SK-N-MC (cell line): Measurements from ENCODE around the gene TSPAN32.
"Not testable (repeated sequence)": the region's sequence is repeated elsewhere in the genome, so short reads cannot be mapped to it uniquely, and the experiment has no call there.

ENCODE experiments used
- DNase-seq: peaks from one replicate; pipeline ENCODE4 v3.0.0-alpha.2; 2011; ENCODE audit warnings: low read depth, low spot score
- H3K27ac ChIP-seq: fragments of 200-600 bp; sonication (generic); 2 replicates; pipeline ENCODE4 v1.5.1; 2016; ENCODE audit warnings: mixed run types
- H3K36me3 ChIP-seq: fragments of 200-600 bp; sonication (generic); 2 replicates; pipeline ENCODE4 v1.6.1; 2017; ENCODE audit warnings: antibody characterized with exemption, low read length, mixed read lengths; ENCODE audit not compliant: insufficient read depth
- H3K4me3 ChIP-seq: fragments of 200-600 bp; sonication (generic); 2 replicates; pipeline ENCODE4 v1.5.1; 2016
- H3K9ac ChIP-seq: fragments of 200-600 bp; sonication (generic); 2 replicates; pipeline ENCODE4 v1.8.0; 2017; ENCODE audit warnings: mixed run types, mixed read lengths; ENCODE audit not compliant: insufficient read length
- H3K9me3 ChIP-seq: fragments of 200-600 bp; sonication (generic); 2 replicates; pipeline ENCODE4 v1.6.1; 2017; ENCODE audit warnings: low read depth, mild to moderate bottlenecking, antibody characterized with exemption, low read length, moderate library complexity, mixed read lengths
- EZH2 ChIP-seq: fragments of 200-600 bp; sonication (generic); IDR thresholded peaks from one replicate; pipeline ENCODE4 v1.6.1; 2017; ENCODE audit warnings: antibody characterized with exemption
- FOXP2 ChIP-seq: optimal IDR thresholded peaks from 2 replicates; pipeline ENCODE3; 2011; ENCODE audit warnings: mild to moderate bottlenecking, moderate library complexity; ENCODE audit not compliant: insufficient read depth; ENCODE audit errors: extremely low read length, control extremely low read depth
- POLR2AphosphoS5 ChIP-seq: IDR thresholded peaks from 2 replicates; pipeline ENCODE4 v1.6.1; 2012; ENCODE audit warnings: mild to moderate bottlenecking, low read depth, low read length, borderline replicate concordance

TSPAN32 gene

DNA sequence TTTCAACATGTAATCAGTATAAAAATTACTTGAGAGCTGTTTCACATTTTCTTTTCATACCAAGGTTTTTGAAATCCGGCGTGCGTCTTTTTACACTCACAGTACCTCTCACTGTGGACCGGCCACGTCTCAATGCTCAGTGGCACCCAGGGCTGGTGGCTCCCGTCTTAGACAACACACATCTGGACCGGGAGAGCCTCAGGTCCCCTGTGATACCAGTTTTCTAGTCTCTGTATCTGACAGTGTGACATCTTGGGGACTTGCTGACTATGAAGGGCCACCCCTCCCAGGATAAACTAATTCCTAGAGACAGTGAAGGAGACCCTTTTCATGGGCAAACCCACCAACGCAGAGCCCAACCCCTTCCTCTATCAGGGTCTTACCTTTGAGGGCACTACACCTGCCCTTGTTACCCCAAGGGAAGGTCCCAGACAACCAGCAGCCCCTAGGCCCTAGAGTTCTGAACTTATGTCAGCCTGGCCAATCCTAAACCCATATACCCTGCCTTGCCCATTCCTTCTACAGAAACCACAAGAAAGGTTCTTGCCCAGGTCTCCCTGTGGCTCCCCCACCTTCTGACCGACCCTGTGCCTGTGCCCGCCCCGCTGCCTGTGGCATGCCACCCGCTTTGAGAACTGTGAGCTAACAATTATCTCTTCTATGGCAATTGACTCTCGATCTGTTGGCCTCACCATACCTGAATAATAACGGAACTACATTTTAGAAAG, 25.4 kb upstream of the TSPAN32 start:
- no peak overlapping the region for H3K4me3 ChIP-seq
- TF ChIP-seq EZH2 (no peak), FOXP2 (no peak), POLR2AphosphoS5 (no peak)
- no peaks in the 10 kb centered on the region for H3K36me3 ChIP-seq
- no peak overlapping the region for H3K9ac ChIP-seq
- H3K9me3 ChIP-seq = no peaks in the 10 kb centered on the region
- DNase-seq = no peak
- no peak overlapping the region for H3K27ac ChIP-seq

DNA sequence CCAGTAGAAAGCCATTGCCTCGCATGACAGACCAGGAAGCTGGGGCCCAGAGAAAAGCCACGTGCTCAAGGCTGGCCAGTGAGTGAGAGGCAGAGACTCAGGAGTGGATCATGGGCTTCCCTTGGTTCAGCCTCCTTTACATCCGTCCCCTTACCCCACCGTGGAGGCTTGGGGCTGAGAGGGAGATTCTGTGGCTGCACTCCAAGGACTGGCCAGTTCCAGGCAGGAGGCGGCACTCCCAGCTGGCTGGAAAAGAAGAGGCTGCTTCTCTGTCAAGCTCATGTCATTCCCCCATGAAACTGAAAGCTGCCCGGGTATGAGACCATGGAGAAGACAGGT, 24.8 kb upstream of the TSPAN32 start:
- Histone ChIP-seq H3K27ac (no peak overlapping the region), H3K36me3 (no peaks in the 10 kb centered on the region), H3K9ac (no peak overlapping the region), H3K9me3 (no peaks in the 10 kb centered on the region), H3K4me3 (no peak overlapping the region)
- TF ChIP-seq FOXP2 = no peak
- DNase-seq = no peak

DNA sequence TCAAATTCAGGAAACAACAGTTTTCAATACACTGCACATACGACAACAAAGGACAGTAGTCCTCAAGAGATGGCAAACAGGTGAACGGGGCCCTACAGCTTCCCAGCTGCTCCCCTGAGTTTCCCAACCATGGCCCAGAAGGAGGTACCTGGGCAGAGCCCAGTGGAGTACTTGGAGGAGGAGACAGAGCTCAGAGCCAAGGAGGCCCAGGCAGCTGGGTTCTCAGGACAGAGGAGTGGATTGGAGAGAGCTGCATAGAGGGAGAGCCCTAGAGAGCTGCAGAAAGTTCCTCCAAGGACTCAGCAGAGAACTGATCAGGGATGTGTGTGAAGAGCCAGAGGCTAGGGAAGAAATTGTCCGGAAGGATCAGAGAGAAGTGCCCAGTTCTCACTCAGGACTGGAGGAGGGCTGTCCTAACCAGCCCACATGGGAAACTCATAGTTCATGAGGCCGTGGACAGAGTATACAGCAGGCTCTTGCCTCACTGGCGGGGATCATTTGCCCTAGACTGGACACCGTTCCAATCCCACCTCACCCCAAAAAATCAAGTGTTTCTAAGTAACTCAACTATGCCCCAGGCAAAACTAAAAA, 23.8 kb upstream of the TSPAN32 start:
- Histone ChIP-seq H3K27ac (no peak overlapping the region), H3K9me3 (no peaks in the 10 kb centered on the region), H3K36me3 (no peaks in the 10 kb centered on the region), H3K4me3 (no peak overlapping the region), H3K9ac (no peak overlapping the region)
- DNase-seq = no peak
- TF ChIP-seq FOXP2 (no peak), POLR2AphosphoS5 (no peak), EZH2 (no peak)

DNA sequence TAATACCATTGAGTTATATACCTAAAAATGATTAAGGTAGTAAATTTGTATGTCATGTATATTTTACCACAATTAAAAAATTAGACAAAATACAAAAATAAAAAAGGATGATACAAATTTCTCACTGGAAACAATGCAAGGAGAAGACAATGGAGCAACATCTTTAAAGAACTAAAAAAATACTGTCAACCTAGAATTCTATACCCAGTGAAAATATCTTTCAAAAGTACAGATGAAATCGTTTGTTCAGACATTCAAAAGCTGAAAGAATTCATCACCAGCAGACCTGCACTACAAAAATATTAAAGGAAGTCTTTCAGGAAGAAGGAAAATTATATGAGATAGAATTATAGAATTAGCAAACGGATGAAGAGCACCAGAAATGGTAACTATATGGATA, 21.6 kb upstream of the TSPAN32 start:
- TF ChIP-seq POLR2AphosphoS5 (no peak), EZH2 (no peak)
- H3K9ac ChIP-seq = no peak overlapping the region
- H3K9me3 ChIP-seq = no peaks in the 10 kb centered on the region
- H3K4me3 ChIP-seq = no peak overlapping the region
- no peak for DNase-seq
- H3K36me3 ChIP-seq = no peaks in the 10 kb centered on the region
- H3K27ac ChIP-seq = no peak overlapping the region

DNA sequence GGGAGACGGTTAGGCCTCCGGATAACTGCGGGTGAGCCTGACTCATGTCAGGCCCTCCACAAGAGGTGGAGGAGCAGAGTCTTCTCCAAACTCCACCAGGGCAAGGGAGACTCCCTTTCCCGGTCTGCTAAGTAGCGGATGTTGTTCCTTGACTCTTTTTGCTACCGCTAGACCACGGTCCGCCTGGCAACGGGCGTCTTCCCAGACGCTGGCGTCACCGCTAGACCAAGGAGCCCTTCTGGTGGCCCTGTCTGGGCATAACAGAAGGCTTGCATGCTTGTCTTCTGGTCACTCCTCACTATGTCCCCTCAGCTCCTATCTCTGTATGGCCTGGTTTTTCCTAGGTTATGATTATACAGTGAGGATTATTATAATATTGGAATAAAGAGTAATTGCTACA, 15.5 kb upstream of the TSPAN32 start:
- not testable (repeated sequence) for H3K9me3 ChIP-seq, H3K4me3 ChIP-seq, DNase-seq, H3K27ac ChIP-seq, H3K9ac ChIP-seq, H3K36me3 ChIP-seq

DNA sequence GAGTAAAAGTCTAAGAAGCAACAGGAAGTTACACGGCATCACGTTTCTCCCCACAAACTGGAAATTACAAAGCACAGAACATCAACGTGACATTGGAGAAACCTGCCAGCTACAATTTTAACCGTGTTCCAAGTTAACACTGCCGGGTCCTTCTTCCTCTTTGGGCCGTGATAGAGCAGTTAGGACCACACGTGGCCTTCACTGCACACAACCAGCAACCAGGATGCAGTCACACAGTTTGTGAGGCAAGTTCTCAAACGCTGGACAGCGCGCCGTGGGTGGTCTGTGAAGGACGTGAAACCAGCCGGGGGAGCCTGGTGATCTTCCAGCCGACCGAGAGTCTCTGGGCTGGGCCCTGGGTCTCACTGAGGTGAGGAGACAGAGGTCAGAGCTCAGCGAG, 14.7 kb upstream of the TSPAN32 start:
- no peak overlapping the region for H3K4me3 ChIP-seq
- DNase-seq = no peak
- H3K27ac ChIP-seq = no peak overlapping the region
- no peaks in the 10 kb centered on the region for H3K9me3 ChIP-seq
- H3K36me3 ChIP-seq = no peaks in the 10 kb centered on the region
- no peak overlapping the region for H3K9ac ChIP-seq
- TF ChIP-seq EZH2 = no peak
- no peak for TF ChIP-seq POLR2AphosphoS5
- no peak for TF ChIP-seq FOXP2

DNA sequence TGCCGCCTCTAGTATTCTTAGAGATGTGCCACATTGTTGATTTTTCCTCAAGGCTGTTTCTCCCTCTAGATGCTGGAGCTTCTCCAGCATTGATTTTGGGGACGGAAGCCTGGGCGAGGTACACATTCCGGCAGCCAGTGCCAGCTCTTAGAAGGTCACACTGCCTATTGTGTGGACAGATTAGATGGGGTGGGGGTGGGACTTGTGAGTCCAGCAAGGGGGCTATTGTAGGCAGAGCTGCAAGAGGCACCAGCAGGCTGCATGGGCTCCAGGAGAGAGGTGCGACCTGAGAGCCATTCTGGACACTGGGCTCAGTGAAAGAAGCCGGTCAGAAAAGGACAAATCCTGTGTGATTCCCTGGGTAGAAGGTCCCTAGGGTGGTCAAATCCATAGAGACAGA, 12.5 kb upstream of the TSPAN32 start:
- DNase-seq = no peak

DNA sequence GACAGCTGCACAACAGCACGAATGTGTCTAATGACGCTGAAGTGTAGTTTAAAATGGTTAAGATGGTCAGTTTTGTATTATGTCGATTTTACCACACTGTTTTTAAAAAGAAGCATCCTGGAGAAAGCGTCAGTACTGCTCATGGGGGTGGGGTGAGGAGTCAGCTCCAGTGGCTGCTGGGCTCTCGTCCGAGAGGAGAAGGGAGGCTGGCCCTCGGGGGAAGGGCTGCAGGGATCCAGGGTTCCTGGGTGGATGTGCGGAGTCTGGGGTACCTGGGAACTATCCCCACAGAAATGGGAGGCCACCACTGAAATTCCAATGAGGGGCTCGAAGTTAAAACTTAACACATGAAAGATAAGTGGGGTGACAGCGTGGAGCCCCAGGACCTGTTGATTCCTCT, 12.0 kb upstream of the TSPAN32 start:
- no peak for DNase-seq
- H3K9ac ChIP-seq = no peak overlapping the region
- no peak overlapping the region for H3K27ac ChIP-seq
- H3K36me3 ChIP-seq = no peaks in the 10 kb centered on the region
- no peak overlapping the region for H3K4me3 ChIP-seq
- no peak for TF ChIP-seq POLR2AphosphoS5
- no peak for TF ChIP-seq FOXP2
- no peak for TF ChIP-seq EZH2
- no peaks in the 10 kb centered on the region for H3K9me3 ChIP-seq

More for the DNA sequence above, 12.5 kb upstream of the TSPAN32 start:
- Histone ChIP-seq H3K9me3 (no peaks in the 10 kb centered on the region), H3K27ac (no peak overlapping the region), H3K4me3 (no peak overlapping the region), H3K36me3 (no peaks in the 10 kb centered on the region), H3K9ac (no peak overlapping the region)
- TF ChIP-seq POLR2AphosphoS5 = no peak

DNA sequence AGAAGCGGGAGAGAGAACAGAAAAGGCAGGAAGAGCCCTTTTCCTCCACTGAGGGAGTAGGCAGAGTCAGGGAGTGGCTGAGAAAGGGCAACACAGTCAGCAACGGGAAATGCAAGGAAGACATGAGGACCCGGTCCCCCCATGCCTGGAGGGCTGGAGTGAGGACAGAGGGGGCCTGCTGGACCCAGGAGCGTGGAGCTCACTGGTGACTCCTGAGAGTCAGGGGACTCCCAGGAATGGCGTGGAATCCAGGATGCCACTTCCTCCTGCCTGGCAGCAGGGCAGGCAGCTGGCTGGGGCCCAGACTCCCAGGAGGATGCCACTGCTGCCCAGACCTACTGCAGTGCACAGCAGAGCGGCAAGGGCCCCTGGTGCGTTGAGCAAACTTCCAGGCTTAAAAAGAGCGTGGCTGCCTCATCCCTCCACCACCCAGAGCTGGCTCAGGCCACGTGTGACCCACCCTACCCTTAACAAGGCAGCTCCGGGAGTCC, 11.4 kb upstream of the TSPAN32 start:
- Histone ChIP-seq H3K9me3 (no peaks in the 10 kb centered on the region), H3K27ac (no peak overlapping the region), H3K4me3 (no peak overlapping the region), H3K36me3 (no peaks in the 10 kb centered on the region), H3K9ac (no peak overlapping the region)
- no peak for DNase-seq
- TF ChIP-seq EZH2 (no peak), POLR2AphosphoS5 (no peak), FOXP2 (no peak)

DNA sequence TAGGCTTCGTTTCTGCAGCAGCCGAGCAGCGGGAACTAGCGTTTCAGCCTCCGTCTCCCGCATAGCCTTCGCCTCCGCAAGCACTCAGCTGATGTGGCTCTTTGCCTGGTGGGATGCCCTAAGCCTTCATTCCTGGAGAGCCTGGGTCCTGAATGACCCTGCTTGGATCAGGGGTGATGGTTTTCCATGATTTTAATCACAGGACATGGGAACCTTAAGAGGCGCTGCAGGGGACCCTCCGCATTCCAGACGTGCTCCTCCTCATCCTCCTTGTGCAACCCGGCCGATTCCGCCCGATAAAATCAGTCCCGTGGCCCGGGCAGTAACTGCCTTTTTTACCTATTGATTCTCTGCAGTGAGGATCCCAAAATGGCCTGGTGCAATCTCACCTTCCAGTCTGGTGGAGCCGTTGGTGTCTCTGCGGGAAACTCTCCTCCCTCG, 8.3 kb upstream of the TSPAN32 start:
- H3K27ac ChIP-seq = no peak overlapping the region
- TF ChIP-seq EZH2 (no peak), FOXP2 (no peak), POLR2AphosphoS5 (no peak)
- no peaks in the 10 kb centered on the region for H3K9me3 ChIP-seq
- no peak overlapping the region for H3K4me3 ChIP-seq
- no peak overlapping the region for H3K9ac ChIP-seq
- no peaks in the 10 kb centered on the region for H3K36me3 ChIP-seq
- DNase-seq = no peak
